Measurements from ENCODE around the gene KLRC1.
"Not testable (repeated sequence)": the region's sequence is repeated elsewhere in the genome, so short reads cannot be mapped to it uniquely, and the experiment has no call there.

The KLRC1 gene

GRCh38 chr12:10422159-10422558, 31.0 kb downstream of the KLRC1 start:
- DNase-seq = not testable (repeated sequence)

GRCh38 chr12:10420334-10420733, 32.8 kb downstream of the KLRC1 start, which contains the start of gene KLRC3:
Gene KLRC3 (minus strand): TSS chr12:10420595. CDS start chr12:10420550, 45 bp downstream.
- DNase-seq = not testable (repeated sequence)

GRCh38 chr12:10409392-10409791, 43.8 kb downstream of the KLRC1 start, which contains the start of gene KLRC4:
Gene KLRC4 (minus strand): TSS chr12:10409757. CDS start chr12:10409575, 182 bp downstream.
- no peak for DNase-seq

- DNase-seq = no peak
Measured at GRCh38 chr12:10408842-10409241, 44.3 kb downstream of the KLRC1 start.

GRCh38 chr12:10406725-10407124, 46.5 kb downstream of the KLRC1 start:
- DNase-seq = no peak

GRCh38 chr12:10405294-10405693, 47.9 kb downstream of the KLRC1 start:
- DNase-seq = no peak

GRCh38 chr12:10404798-10405197, 48.4 kb downstream of the KLRC1 start:
- DNase-seq = no peak

GRCh38 chr12:10400829-10401228, 52.3 kb downstream of the KLRC1 start:
- DNase-seq = no peak

GRCh38 chr12:10398168-10398567, 55.0 kb downstream of the KLRC1 start:
- no peak for DNase-seq

- DNase-seq = no peak
Measured at GRCh38 chr12:10397296-10397695, 55.9 kb downstream of the KLRC1 start.

- DNase-seq = not testable (repeated sequence)
Measured at GRCh38 chr12:10396176-10396575, 57.0 kb downstream of the KLRC1 start.
